ENCODE data around the gene UCKL1. TPM values are rescaled to one million over a fixed set of nuclear protein-coding genes. Genes with fewer than 3 reads are reported as not detected.
A peak's percentile ranks its signal among the peaks of the same experiment; 100 is the strongest.

Gene UCKL1
- total RNA-seq, 6 donors from 2014 or later: 23.0 to 103 (median 37.3) TPM

DNA sequence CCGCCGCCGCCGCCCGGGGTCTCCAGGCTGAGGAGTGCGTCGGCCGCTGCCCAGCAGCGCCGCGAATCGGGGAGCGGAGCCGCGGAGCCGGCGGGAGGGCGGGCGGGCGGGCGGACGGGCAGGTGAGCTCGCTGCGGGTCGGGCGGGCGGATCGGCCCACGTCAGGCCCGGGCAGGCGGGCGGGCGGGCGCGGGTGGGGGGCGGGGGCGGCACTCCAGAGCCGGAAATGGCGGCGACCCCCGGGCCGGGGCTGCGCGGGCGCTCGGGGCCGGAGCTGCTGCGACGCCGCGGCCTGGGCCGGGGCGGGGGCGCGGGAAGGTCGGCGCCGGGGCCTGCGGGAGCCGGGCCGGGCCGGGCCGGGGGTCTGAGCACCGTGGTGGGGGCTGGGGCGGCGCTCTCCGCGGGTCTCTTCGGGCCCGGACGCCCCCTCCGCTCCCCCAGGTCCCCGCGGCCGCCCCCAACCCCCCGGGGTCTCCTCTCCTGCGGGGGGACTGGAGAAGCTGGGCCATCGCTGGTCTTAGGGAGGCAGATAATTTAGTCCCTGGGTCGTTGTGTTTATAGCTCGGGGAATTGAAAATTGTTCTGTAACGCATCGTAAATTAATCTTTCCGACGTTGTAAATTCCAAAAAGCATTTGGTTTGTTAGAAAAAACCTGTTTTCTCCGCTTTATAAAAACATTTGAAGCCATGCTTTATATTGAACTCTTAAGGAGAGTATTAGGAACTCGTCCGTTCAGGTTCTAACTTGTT lies 60.8 kb downstream of the UCKL1 start:
- TF ChIP-seq, protein P1, sequence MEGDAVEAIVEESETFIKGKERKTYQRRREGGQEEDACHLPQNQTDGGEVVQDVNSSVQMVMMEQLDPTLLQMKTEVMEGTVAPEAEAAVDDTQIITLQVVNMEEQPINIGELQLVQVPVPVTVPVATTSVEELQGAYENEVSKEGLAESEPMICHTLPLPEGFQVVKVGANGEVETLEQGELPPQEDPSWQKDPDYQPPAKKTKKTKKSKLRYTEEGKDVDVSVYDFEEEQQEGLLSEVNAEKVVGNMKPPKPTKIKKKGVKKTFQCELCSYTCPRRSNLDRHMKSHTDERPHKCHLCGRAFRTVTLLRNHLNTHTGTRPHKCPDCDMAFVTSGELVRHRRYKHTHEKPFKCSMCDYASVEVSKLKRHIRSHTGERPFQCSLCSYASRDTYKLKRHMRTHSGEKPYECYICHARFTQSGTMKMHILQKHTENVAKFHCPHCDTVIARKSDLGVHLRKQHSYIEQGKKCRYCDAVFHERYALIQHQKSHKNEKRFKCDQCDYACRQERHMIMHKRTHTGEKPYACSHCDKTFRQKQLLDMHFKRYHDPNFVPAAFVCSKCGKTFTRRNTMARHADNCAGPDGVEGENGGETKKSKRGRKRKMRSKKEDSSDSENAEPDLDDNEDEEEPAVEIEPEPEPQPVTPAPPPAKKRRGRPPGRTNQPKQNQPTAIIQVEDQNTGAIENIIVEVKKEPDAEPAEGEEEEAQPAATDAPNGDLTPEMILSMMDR (IDR thresholded peaks at IDR 0.05): no peak
- no peak for TF ChIP-seq POLR2AphosphoS5 (IDR thresholded peaks at IDR 0.05)
- TF ChIP-seq EP300 (IDR thresholded peaks at IDR 0.05): no peak
- no peak for TF ChIP-seq POLR2A (IDR thresholded peaks at IDR 0.05)
- 0 to 2% methylated on average over 11 to 14 of the region's 87 CpGs for WGBS, 2 donors
- Histone ChIP-seq H3K36me3 (peaks cover 0 to 17% (median 11%) of the 10 kb centered on the region in 4 donors), H3K4me1 (peaks cover 40 to 64% (median 45%) of the 10 kb centered on the region in 4 donors), H3K27ac (peak overlapping the region; percentile 86 to 94 (median 89)), H3K27me3 (no peaks in the 10 kb centered on the region), H3K9me3 (no peaks in the 10 kb centered on the region), H3K4me3 (peak overlapping the region; percentile 56 to 75 (median 71))
- ATAC-seq (ENCODE audit: low FRiP score in 2 of 2): no peak
- DNase-seq: peak in 1 of 2 donors; percentile 89

DNA sequence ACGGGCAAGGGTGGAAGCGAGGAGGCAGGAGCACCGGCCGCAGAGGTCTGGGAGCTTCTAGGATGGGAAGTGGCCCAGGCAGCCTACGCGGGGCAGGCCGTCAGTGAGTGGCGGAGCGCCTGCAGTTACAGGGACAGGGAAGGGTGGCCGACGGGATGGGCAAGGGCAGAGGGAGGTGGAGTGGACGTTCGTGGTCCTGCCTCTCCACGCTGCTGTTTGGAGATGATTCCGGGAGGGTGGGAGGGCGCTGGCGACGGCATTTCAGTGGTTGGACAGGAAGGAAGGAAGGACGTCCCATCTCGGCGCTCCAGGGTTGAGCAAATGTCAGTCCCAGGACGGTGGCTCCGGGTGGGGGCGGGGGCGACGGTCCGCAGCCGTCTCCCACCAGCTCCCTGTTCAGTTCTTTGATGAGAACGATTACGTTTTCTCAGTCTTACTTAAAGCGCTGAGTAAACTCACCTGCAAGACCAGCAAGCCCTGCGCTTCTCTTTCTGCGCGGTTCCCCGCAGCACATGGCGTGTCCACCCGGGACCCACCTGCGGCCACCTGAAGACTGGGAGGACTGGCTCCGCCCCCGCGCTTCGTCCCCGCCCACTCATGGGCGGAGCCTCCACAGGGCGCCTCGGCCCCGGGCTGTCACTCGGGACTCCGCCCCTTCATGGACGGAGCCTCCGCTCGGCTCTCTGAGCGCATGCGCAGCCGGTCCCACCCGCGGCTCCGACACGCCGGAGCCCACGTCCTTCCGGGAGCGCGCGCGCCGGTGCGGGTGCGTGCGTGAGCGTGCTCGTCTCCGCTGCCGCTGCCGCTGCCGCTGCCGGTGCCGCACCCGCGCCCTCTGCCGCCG lies 61.6 kb downstream of the UCKL1 start, which contains the start of gene DNAJC5:
TSS of gene DNAJC5 (plus strand) at position 769 of the 844 bp plus-strand sequence. CDS start 33,220 bp downstream, outside the sequence.
- no peaks in the 10 kb centered on the region for H3K9me3 ChIP-seq
- H3K4me3 ChIP-seq: peak within 1 kb of the TSS; percentile 56 to 75 (median 73)
- peaks cover 37 to 64% (median 50%) of the 10 kb centered on the region in 4 donors for H3K4me1 ChIP-seq
- H3K27ac ChIP-seq: peak within 1 kb of the TSS; percentile 86 to 94 (median 89)
- TF ChIP-seq EP300 (IDR thresholded peaks at IDR 0.05): no peak
- TF ChIP-seq POLR2A (IDR thresholded peaks at IDR 0.05): peak in 1 of 4 donors; percentile 80
- TF ChIP-seq POLR2AphosphoS5 (IDR thresholded peaks at IDR 0.05): peak; percentile 27 to 79
- TF ChIP-seq, protein P1 (IDR thresholded peaks at IDR 0.05): peak in 1 of 6 experiments; percentile 28
- DNase-seq (peak; percentile 97 to 99), ATAC-seq (ENCODE audit: low FRiP score in 2 of 2) (peak; percentile 95 to 97)
- WGBS, 2 donors: 2 to 4% methylated on average over 26 to 60 of the region's 82 CpGs
- no peaks in the 10 kb centered on the region for H3K27me3 ChIP-seq
- H3K36me3 ChIP-seq: peaks cover 0 to 25% (median 19%) of the 10 kb centered on the region in 4 donors

DNA sequence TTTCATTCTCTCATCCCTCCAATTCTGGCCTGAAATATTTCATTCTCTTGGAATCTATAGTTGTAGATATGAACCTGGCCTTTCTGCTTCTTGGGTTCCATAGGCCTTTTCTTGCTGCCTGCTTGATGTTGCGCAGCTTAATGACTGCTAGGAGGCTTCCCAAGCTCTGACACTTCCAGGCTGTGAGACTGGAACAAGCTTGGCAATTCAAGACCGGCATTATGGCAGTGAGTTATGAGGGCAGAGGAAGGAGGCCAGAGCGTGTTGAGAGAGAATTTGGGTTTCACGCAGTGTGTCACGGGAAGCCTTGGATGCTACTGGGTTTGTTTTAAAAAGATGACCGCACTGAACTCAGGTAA lies 62.2 kb downstream of the UCKL1 start:
- TF ChIP-seq, protein P1 (IDR thresholded peaks at IDR 0.05): no peak
- TF ChIP-seq POLR2AphosphoS5 (IDR thresholded peaks at IDR 0.05) (no peak), POLR2A (IDR thresholded peaks at IDR 0.05) (no peak), EP300 (IDR thresholded peaks at IDR 0.05) (no peak)
- peak overlapping the region; percentile 79 to 94 (median 89) for H3K27ac ChIP-seq
- no peak for ATAC-seq (ENCODE audit: low FRiP score in 2 of 2)
- no peak for DNase-seq
- peaks cover 0 to 31% (median 24%) of the 10 kb centered on the region in 4 donors for H3K36me3 ChIP-seq
- no peaks in the 10 kb centered on the region for H3K27me3 ChIP-seq
- H3K9me3 ChIP-seq: no peaks in the 10 kb centered on the region
- H3K4me3 ChIP-seq: peak overlapping the region in 3 of 4 donors; percentile 56 to 75 (median 74)
- H3K4me1 ChIP-seq: peaks cover 32 to 60% (median 52%) of the 10 kb centered on the region in 4 donors
- 26% methylated on average over 6 of the region's 6 CpGs for WGBS, 2 donors

DNA sequence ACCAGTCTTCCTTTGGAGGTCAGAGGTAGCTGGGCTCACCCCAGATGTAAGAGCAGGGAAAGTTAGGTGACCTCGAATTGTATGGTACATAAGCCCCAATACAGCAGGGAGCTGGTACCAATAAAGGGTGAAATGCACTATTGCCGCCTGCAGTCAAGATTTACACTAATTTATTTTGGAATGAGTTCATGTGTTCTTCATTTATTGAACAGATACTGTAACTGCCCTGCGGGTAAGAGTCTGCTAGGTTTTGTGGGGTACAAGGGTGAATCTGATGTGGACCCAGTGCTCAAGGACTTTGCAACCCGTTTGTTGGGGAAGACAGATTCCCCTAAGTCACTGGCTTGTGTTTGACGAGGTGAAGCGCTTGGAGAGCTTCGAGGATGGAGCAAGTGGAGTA lies 63.8 kb downstream of the UCKL1 start:
- peaks cover 22 to 45% (median 38%) of the 10 kb centered on the region in 4 donors for H3K4me1 ChIP-seq
- H3K9me3 ChIP-seq: no peaks in the 10 kb centered on the region
- no peak overlapping the region for H3K27ac ChIP-seq
- ATAC-seq (ENCODE audit: low FRiP score in 2 of 2) (no peak), DNase-seq (no peak)
- peaks cover 5 to 45% (median 34%) of the 10 kb centered on the region in 4 donors for H3K36me3 ChIP-seq
- no peak overlapping the region for H3K4me3 ChIP-seq
- H3K27me3 ChIP-seq: no peaks in the 10 kb centered on the region
- 88 to 93% methylated on average over 7 of the region's 7 CpGs for WGBS, 2 donors
- TF ChIP-seq POLR2A (IDR thresholded peaks at IDR 0.05) (no peak), EP300 (IDR thresholded peaks at IDR 0.05) (no peak), POLR2AphosphoS5 (IDR thresholded peaks at IDR 0.05) (no peak)
- TF ChIP-seq, protein P1 (IDR thresholded peaks at IDR 0.05): no peak
